Camera-type eye (tissue), 1 donor: ENCODE data around the gene OR2F2. TPM values are rescaled to one million over a fixed set of nuclear protein-coding genes. Genes with fewer than 3 reads are reported as not detected.

ENCODE experiments used
- total RNA-seq: library from RNA; depleted of rRNA; stranded (reverse); fragments of >200 nt; gene quantifications from one replicate; pipeline ENCODE4 v1.2.3, GENCODE V29; 2014

The OR2F2 gene
- not detected for total RNA-seq

GRCh38 chr7:143934526-143935325 lies at the start of gene OR2F2:
Gene OR2F2, plus strand, starts transcription at chr7:143935233. Its CDS starts 0 bp downstream, at chr7:143935233.

GRCh38 chr7:143901668-143902331 lies 33.2 kb upstream of the OR2F2 start, which contains the start of gene TCAF1:
Gene TCAF1, minus strand, starts transcription at chr7:143902176. Its CDS starts 25,568 bp downstream, at chr7:143876608.

GRCh38 chr7:143954544-143954943 lies 19.5 kb downstream of the OR2F2 start, which contains the start of gene OR2F1:
Gene OR2F1, plus strand, starts transcription at chr7:143954844. Its CDS starts 5,127 bp downstream, at chr7:143959971.

Other genes starting within 250 kb of the OR2F2 start
- gene CTAGE6, start 177.5 kb upstream of the OR2F2 start, total RNA-seq = 2.9 TPM
- 182 TPM for gene TCAF1, start 33.1 kb upstream of the OR2F2 start, total RNA-seq
- not detected for gene OR2F1, start 19.6 kb downstream of the OR2F2 start, total RNA-seq
- not detected for gene OR6B1, start 65.1 kb downstream of the OR2F2 start, total RNA-seq
- gene OR2A5, start 113.7 kb downstream of the OR2F2 start, total RNA-seq = not detected
- gene OR2A25, start 134.6 kb downstream of the OR2F2 start, total RNA-seq = not detected
- gene OR2A12, start 151.0 kb downstream of the OR2F2 start, total RNA-seq = not detected
- not detected for gene OR2A2, start 174.3 kb downstream of the OR2F2 start, total RNA-seq
- not detected for gene OR2A14, start 187.9 kb downstream of the OR2F2 start, total RNA-seq
- gene CTAGE4, start 248.2 kb downstream of the OR2F2 start, total RNA-seq = 2.7 TPM